ENCODE results near the gene PACS1. TPM values are rescaled to one million over a fixed set of nuclear protein-coding genes. Genes with fewer than 3 reads are reported as not detected.

Gene PACS1
- total RNA-seq, 1 donor from 2014 or later, result 13.6 TPM

DNA sequence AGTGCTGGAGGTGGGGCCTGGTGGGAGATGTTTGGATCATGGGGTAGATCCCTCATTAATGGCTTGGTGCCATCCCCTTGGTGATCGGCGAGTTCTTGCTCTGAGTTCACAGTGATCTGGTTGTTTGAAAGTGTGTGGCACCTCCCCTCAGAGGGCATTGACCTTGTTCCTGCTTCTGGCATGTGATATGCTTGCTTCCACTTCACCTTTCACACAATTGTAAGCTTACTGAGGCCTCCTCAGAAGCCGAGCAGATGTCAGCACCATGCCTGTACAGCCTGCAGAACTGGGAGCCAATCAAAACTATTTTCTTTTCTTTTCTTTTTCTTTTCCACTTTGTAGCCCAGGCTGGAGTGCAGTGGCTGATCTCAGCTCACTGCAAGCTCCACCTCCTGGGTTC lies 32.7 kb upstream of the PACS1 start:
- H3K4me1 ChIP-seq (ENCODE audit: control insufficient read depth in 3 of 3, insufficient read depth in 3 of 3, low read length in 3 of 3), result no peaks in the 10 kb centered on the region
- H3K27me3 ChIP-seq (ENCODE audit: control insufficient read depth in 3 of 3, insufficient read depth in 3 of 3, low read length in 3 of 3), result peaks cover 0 to 4% (median 0%) of the 10 kb centered on the region in 3 donors
- H3K4me3 ChIP-seq (ENCODE audit: low read length in 3 of 3), result no peak overlapping the region
- H3K9me3 ChIP-seq (ENCODE audit: control insufficient read depth in 3 of 3, low read length in 3 of 3), result no peaks in the 10 kb centered on the region
- no peak overlapping the region for H3K27ac ChIP-seq (ENCODE audit: low read depth, low read length)
- no peak overlapping the region for H3K9ac ChIP-seq (ENCODE audit: low read depth in 1 of 3, low read length in 3 of 3)
- no peaks in the 10 kb centered on the region for H3K36me3 ChIP-seq (ENCODE audit: control insufficient read depth in 3 of 3, insufficient read depth in 3 of 3, low read length in 3 of 3)

DNA sequence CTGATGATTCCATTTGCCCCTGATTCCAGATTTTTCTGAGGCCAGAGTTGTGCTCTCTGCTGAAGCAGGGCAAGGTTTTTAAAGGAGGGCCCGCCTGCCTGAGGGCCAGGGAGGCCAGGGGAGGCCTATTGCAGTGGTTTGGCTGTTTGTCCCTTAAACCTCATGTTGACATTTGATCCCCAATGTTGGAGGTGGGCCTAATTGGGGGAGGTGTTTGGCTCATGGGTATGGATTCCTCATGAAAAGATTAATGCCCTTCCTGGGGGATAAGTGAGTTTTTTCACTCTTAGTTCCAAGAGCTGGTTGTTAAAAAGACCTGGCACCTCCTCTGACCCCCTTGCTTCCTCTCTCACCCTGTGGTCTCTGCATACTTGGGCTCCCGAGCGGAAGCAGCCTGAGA lies 30.3 kb upstream of the PACS1 start:
- no peak overlapping the region for H3K27ac ChIP-seq (ENCODE audit: low read depth, low read length)
- H3K9ac ChIP-seq (ENCODE audit: low read depth in 1 of 3, low read length in 3 of 3), result peak overlapping the region in 1 of 3 donors; percentile 57
- H3K36me3 ChIP-seq (ENCODE audit: control insufficient read depth in 3 of 3, insufficient read depth in 3 of 3, low read length in 3 of 3), result no peaks in the 10 kb centered on the region
- no peak overlapping the region for H3K4me3 ChIP-seq (ENCODE audit: low read length in 3 of 3)
- peaks cover 0 to under 1% (median 0%) of the 10 kb centered on the region in 3 donors for H3K4me1 ChIP-seq (ENCODE audit: control insufficient read depth in 3 of 3, insufficient read depth in 3 of 3, low read length in 3 of 3)
- H3K9me3 ChIP-seq (ENCODE audit: control insufficient read depth in 3 of 3, low read length in 3 of 3), result no peaks in the 10 kb centered on the region
- peaks cover 0 to 4% (median 0%) of the 10 kb centered on the region in 3 donors for H3K27me3 ChIP-seq (ENCODE audit: control insufficient read depth in 3 of 3, insufficient read depth in 3 of 3, low read length in 3 of 3)

DNA sequence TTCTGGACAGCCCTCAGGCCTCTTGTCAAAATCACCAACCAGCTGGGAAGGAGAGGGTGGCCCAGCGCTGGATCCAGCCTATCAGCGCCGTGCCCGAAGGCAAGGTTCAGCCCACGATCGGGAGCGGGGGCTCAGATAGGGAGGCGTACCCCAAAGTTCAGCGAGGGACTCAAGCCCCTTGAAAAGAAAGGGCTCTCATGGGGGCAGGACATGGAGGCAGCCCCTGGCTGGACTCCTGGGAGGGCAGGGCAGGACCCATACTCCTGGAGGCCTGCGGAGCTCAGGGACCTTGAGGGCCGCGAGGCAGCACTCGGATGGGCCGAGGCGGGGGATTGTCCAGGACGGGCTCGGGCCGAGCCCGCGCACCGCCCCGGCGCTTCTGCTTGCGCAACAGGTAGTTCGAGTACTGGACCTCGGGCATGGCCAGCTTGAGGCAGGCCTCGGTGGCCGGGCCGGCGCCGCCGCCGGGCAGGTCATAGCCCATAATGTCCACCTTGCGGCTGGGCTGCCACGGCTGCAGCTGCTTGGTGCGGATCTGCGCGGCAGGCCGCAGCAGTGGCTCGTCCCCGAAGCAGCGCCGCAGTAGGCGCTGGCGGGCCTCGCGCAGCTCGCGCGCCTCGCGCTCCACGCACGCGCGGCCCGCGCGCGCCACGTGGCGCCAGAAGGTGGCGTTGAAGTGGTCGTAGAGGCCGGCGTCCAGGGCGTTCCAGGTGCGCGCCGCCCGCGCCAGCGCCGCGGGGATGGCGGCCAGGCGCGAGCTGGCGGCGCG lies 27.7 kb upstream of the PACS1 start:
- Histone ChIP-seq H3K36me3 (ENCODE audit: control insufficient read depth in 3 of 3, insufficient read depth in 3 of 3, low read length in 3 of 3) (no peaks in the 10 kb centered on the region), H3K9me3 (ENCODE audit: control insufficient read depth in 3 of 3, low read length in 3 of 3) (no peaks in the 10 kb centered on the region), H3K9ac (ENCODE audit: low read depth in 1 of 3, low read length in 3 of 3) (no peak overlapping the region), H3K4me3 (ENCODE audit: low read length in 3 of 3) (no peak overlapping the region), H3K4me1 (ENCODE audit: control insufficient read depth in 3 of 3, insufficient read depth in 3 of 3, low read length in 3 of 3) (peaks cover 6 to 11% (median 10%) of the 10 kb centered on the region in 3 donors), H3K27ac (ENCODE audit: low read depth, low read length) (no peak overlapping the region), H3K27me3 (ENCODE audit: control insufficient read depth in 3 of 3, insufficient read depth in 3 of 3, low read length in 3 of 3) (peaks cover 3 to 6% (median 5%) of the 10 kb centered on the region in 3 donors)

DNA sequence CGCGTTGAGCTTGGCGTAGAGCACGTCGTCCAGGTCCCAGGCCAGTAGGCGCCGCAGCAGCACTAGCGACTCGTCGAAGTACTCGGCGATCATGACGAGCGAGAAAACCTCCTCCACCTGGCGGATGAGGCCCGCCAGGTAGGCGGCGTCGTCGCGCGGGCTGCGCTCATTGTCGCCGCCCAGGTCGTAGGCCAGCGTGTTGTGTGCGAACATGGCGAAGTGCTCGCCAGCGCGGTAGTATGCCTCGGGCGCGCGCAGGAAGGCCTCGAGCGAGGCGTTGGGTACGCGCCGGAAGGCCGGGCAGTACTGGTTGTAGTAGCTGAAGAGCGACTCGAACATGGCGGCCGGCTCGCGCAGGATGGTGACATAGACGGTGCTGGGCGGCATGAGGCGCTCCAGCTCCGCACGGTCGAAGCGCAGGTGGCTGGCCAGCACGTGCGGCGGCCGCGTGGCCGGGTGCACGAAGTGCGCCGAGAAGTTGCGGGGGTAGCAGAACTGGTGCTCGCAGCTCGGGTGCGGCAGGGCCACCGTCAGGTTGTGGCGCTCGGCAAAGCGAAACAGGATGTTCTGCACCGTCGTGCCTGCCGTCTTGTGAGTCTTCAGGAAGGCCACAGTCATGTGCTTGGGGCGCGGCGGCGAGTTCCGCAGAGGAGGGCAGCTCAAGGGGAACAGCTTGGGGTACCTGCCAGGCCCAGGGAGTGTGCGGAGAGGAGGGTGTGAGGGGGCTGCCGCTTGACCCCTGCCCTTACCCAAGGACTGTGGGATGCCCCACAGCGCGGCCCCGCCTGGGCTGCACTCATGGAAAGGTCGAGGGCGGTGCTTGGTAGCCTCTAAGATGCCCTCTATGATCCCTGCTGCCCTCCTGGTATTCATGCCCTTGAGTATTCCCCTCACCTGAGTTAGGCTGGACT lies 26.8 kb upstream of the PACS1 start:
- Histone ChIP-seq H3K9me3 (ENCODE audit: control insufficient read depth in 3 of 3, low read length in 3 of 3) (no peaks in the 10 kb centered on the region), H3K36me3 (ENCODE audit: control insufficient read depth in 3 of 3, insufficient read depth in 3 of 3, low read length in 3 of 3) (no peaks in the 10 kb centered on the region), H3K4me3 (ENCODE audit: low read length in 3 of 3) (no peak overlapping the region), H3K27me3 (ENCODE audit: control insufficient read depth in 3 of 3, insufficient read depth in 3 of 3, low read length in 3 of 3) (peaks cover 8 to 15% (median 13%) of the 10 kb centered on the region in 3 donors), H3K4me1 (ENCODE audit: control insufficient read depth in 3 of 3, insufficient read depth in 3 of 3, low read length in 3 of 3) (peaks cover 14 to 16% (median 15%) of the 10 kb centered on the region in 3 donors), H3K27ac (ENCODE audit: low read depth, low read length) (no peak overlapping the region), H3K9ac (ENCODE audit: low read depth in 1 of 3, low read length in 3 of 3) (no peak overlapping the region)

DNA sequence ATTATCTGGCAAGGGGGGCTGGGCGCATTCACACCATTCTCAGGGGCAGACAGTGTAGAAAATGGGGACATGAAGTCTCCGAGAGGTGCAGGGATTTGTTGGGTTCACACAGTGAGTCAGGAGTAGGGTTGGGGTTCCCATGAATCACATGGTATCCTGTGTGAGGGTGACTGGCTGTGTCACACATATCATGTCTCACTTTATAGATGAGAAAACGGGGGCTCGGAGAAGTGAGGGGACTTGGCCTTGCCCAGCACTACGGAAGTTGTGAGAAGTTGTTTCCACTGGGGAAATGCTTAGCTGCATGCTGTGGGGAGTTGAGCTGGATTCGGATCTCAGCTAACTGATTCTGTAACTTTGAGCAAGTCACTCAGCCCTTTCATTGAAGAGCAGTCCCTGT lies 25.3 kb upstream of the PACS1 start:
- H3K36me3 ChIP-seq (ENCODE audit: control insufficient read depth in 3 of 3, insufficient read depth in 3 of 3, low read length in 3 of 3), result no peaks in the 10 kb centered on the region
- peaks cover 15 to 16% (median 15%) of the 10 kb centered on the region in 3 donors for H3K4me1 ChIP-seq (ENCODE audit: control insufficient read depth in 3 of 3, insufficient read depth in 3 of 3, low read length in 3 of 3)
- H3K9ac ChIP-seq (ENCODE audit: low read depth in 1 of 3, low read length in 3 of 3), result peak overlapping the region in 1 of 3 donors; percentile 47
- H3K9me3 ChIP-seq (ENCODE audit: control insufficient read depth in 3 of 3, low read length in 3 of 3), result no peaks in the 10 kb centered on the region
- H3K27ac ChIP-seq (ENCODE audit: low read depth, low read length), result no peak overlapping the region
- H3K4me3 ChIP-seq (ENCODE audit: low read length in 3 of 3), result peak overlapping the region in 1 of 3 donors; percentile 52
- H3K27me3 ChIP-seq (ENCODE audit: control insufficient read depth in 3 of 3, insufficient read depth in 3 of 3, low read length in 3 of 3), result peaks cover 10 to 25% (median 21%) of the 10 kb centered on the region in 3 donors

DNA sequence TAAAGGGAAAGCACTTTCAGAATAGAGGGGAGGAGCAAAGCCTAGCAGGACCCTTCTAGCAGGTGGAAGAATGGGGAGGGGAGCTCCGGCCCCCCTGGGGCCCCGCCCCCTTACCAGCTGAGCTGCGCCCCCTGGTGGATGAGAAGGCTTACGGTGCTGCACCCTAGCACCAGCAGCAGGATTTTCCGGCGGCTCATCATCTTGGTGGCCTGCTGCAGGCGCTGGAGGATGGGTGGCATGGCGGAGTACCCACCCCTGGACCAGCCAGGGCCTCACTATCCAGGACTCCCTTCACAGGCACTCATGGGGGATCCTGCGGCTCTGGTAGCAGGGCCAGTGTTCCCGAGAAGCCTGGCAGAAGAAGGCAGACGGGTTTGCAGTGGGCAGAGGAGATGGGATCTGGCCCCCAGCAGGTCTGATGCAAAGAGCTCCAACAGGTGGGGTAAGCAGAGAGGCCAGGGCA lies 24.9 kb upstream of the PACS1 start:
- H3K9ac ChIP-seq (ENCODE audit: low read depth in 1 of 3, low read length in 3 of 3), result peak overlapping the region in 1 of 3 donors; percentile 47
- no peaks in the 10 kb centered on the region for H3K36me3 ChIP-seq (ENCODE audit: control insufficient read depth in 3 of 3, insufficient read depth in 3 of 3, low read length in 3 of 3)
- H3K27me3 ChIP-seq (ENCODE audit: control insufficient read depth in 3 of 3, insufficient read depth in 3 of 3, low read length in 3 of 3), result peaks cover 10 to 29% (median 21%) of the 10 kb centered on the region in 3 donors
- peak overlapping the region in 1 of 3 donors; percentile 52 for H3K4me3 ChIP-seq (ENCODE audit: low read length in 3 of 3)
- H3K4me1 ChIP-seq (ENCODE audit: control insufficient read depth in 3 of 3, insufficient read depth in 3 of 3, low read length in 3 of 3), result peaks cover 15 to 16% (median 15%) of the 10 kb centered on the region in 3 donors
- H3K9me3 ChIP-seq (ENCODE audit: control insufficient read depth in 3 of 3, low read length in 3 of 3), result no peaks in the 10 kb centered on the region
- no peak overlapping the region for H3K27ac ChIP-seq (ENCODE audit: low read depth, low read length)

DNA sequence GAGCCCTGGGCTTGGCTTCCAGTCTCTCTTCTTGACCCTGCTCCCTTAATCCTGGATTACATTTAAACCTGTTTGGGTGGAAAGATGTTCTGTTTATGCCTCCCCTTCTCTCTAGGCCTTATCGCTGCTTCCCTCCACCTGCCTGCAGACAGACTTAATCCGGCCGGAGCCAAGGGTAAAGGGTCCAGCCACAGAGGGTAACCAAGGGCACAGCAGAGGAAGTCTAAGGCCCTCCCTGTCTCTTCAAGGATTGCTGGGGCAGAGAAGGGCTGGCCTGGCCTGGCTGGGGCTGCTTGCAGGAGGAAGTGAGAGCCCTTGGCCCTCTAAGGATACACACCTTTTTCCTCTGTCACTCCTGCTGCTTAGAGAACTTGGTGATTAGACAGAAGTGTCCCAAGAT lies 23.2 kb upstream of the PACS1 start:
- Histone ChIP-seq H3K9me3 (ENCODE audit: control insufficient read depth in 3 of 3, low read length in 3 of 3) (no peaks in the 10 kb centered on the region), H3K36me3 (ENCODE audit: control insufficient read depth in 3 of 3, insufficient read depth in 3 of 3, low read length in 3 of 3) (no peaks in the 10 kb centered on the region), H3K4me1 (ENCODE audit: control insufficient read depth in 3 of 3, insufficient read depth in 3 of 3, low read length in 3 of 3) (peaks cover 21 to 28% (median 22%) of the 10 kb centered on the region in 3 donors), H3K9ac (ENCODE audit: low read depth in 1 of 3, low read length in 3 of 3) (no peak overlapping the region), H3K4me3 (ENCODE audit: low read length in 3 of 3) (no peak overlapping the region), H3K27me3 (ENCODE audit: control insufficient read depth in 3 of 3, insufficient read depth in 3 of 3, low read length in 3 of 3) (peaks cover 10 to 29% (median 21%) of the 10 kb centered on the region in 3 donors), H3K27ac (ENCODE audit: low read depth, low read length) (no peak overlapping the region)

DNA sequence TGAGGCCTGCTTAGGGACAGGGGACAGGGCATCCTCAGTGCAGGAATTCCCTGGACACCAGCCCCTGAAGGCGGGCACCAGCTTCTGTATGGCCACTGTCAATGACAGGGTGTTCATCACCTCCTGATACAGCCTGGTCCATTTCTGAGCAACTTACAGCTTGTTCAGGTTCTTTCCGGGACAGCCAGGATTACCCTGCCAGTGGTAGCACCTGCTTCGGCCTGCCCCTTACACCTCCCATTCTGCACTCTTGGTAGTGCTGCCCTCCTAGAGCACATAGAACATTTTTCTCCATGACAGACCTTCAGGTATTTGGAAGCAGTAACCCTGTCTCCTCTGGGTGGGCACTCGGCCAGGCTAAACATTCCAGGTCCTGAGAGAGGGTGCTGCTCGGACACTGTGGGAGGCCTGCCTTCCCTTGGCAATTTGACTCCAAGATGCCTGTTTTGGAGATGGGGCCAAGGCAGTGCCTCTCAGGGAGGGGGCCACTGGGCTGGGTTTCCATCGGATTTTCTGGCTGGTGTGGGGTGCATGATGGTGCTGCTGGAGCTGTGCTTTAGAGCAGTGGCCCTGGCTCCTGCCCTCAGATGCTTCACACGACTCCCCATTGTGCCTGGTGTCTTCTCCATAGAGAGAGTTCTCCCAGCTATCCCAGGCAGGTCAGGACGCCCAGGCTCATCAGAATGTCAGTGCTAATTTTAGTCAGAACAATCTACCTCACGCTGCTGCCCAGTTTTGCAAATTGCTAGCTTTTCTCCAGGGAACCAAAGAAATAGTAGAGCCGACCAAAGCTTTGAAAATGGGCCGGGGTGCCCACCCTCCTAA lies 22.3 kb upstream of the PACS1 start:
- Histone ChIP-seq H3K4me1 (ENCODE audit: control insufficient read depth in 3 of 3, insufficient read depth in 3 of 3, low read length in 3 of 3) (peaks cover 21 to 35% (median 24%) of the 10 kb centered on the region in 3 donors), H3K36me3 (ENCODE audit: control insufficient read depth in 3 of 3, insufficient read depth in 3 of 3, low read length in 3 of 3) (no peaks in the 10 kb centered on the region), H3K27ac (ENCODE audit: low read depth, low read length) (no peak overlapping the region), H3K4me3 (ENCODE audit: low read length in 3 of 3) (peak overlapping the region in 1 of 3 donors; percentile 22), H3K27me3 (ENCODE audit: control insufficient read depth in 3 of 3, insufficient read depth in 3 of 3, low read length in 3 of 3) (peaks cover 10 to 29% (median 21%) of the 10 kb centered on the region in 3 donors), H3K9ac (ENCODE audit: low read depth in 1 of 3, low read length in 3 of 3) (peak overlapping the region in 1 of 3 donors; percentile 40), H3K9me3 (ENCODE audit: control insufficient read depth in 3 of 3, low read length in 3 of 3) (no peaks in the 10 kb centered on the region)
